ENCODE results near the gene GAB3.

DNA sequence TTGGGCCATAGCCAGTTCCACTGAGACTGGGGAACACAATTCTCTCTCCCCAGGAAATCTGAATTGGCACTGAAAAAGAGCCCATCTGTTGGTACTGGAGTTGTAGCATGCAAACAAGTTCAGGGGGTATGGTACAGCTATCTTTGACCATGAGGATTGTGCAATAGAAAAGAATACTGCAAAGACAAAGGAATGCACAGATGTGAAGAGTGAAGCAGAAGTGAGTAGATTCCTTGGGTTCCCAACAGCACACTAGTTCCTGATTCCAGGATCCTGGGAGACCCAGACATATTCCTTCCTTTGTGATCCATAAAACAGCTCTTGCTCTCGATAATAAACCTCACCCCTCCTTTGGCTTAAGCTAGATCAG lies 54.2 kb downstream of the GAB3 start:
- no peak for TF ChIP-seq POLR2A (IDR thresholded peaks at IDR 0.05; ENCODE audit: low read depth, low read length)
- TF ChIP-seq, protein P1, sequence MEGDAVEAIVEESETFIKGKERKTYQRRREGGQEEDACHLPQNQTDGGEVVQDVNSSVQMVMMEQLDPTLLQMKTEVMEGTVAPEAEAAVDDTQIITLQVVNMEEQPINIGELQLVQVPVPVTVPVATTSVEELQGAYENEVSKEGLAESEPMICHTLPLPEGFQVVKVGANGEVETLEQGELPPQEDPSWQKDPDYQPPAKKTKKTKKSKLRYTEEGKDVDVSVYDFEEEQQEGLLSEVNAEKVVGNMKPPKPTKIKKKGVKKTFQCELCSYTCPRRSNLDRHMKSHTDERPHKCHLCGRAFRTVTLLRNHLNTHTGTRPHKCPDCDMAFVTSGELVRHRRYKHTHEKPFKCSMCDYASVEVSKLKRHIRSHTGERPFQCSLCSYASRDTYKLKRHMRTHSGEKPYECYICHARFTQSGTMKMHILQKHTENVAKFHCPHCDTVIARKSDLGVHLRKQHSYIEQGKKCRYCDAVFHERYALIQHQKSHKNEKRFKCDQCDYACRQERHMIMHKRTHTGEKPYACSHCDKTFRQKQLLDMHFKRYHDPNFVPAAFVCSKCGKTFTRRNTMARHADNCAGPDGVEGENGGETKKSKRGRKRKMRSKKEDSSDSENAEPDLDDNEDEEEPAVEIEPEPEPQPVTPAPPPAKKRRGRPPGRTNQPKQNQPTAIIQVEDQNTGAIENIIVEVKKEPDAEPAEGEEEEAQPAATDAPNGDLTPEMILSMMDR (IDR thresholded peaks at IDR 0.05; ENCODE audit: extremely low read depth in 1 of 2, insufficient read depth in 1 of 2, low read depth in 1 of 2, low read length in 2 of 2), result no peak
- TF ChIP-seq POLR2AphosphoS5 (IDR thresholded peaks at IDR 0.05; ENCODE audit: insufficient read depth, low read depth, low read length), result no peak
- TF ChIP-seq, protein P2, sequence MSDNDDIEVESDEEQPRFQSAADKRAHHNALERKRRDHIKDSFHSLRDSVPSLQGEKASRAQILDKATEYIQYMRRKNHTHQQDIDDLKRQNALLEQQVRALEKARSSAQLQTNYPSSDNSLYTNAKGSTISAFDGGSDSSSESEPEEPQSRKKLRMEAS (IDR thresholded peaks at IDR 0.05; ENCODE audit: insufficient read depth, insufficient read length), result no peak
- no peak for TF ChIP-seq EZH2 (IDR thresholded peaks at IDR 0.05; ENCODE audit: borderline replicate concordance, low read depth, low read length, severe bottlenecking)
- no peak for TF ChIP-seq GATA2 (IDR thresholded peaks at IDR 0.05; ENCODE audit: insufficient read depth, insufficient read length, low read depth, low read length)
- TF ChIP-seq JUN (IDR thresholded peaks at IDR 0.05; ENCODE audit: borderline replicate concordance, insufficient read depth, insufficient read length, low read depth), result no peak
- no peak for TF ChIP-seq MYC (IDR thresholded peaks at IDR 0.05; ENCODE audit: low read depth, low read length)
- no peak for TF ChIP-seq FOS (IDR thresholded peaks at IDR 0.05; ENCODE audit: borderline replicate concordance, insufficient read depth, low read length)
